Thyroid gland (tissue), 4 donors: Measurements from ENCODE around the gene EFNA3. TPM values are rescaled to one million over a fixed set of nuclear protein-coding genes. Genes with fewer than 3 reads are reported as not detected.

Source experiments
- DNase-seq, 2 donors: peaks; one replicate each; pipeline ENCODE4 v3.0.0-alpha.2; 2019
- H3K27ac ChIP-seq, 3 donors: fragments of 200-600 bp; sonication (generic); 1 replicate in 2 of 3; 2 replicates in 1 of 3; pipeline ENCODE4 v1.5.1; 2016 to 2019; ENCODE audit warnings: mild to moderate bottlenecking in 1 of 3, moderate library complexity in 1 of 3
- H3K27me3 ChIP-seq: fragments of 200-600 bp; sonication (generic); one replicate; pipeline ENCODE4 v1.5.1; 2019
- H3K36me3 ChIP-seq, 2 donors: fragments of 200-600 bp; sonication (generic); one replicate each; pipeline ENCODE4 v1.5.1; 2016 to 2019
- H3K4me1 ChIP-seq, 2 donors: fragments of 200-600 bp; sonication (generic); one replicate each; pipeline ENCODE4 v1.5.1; 2017 to 2019
- H3K4me3 ChIP-seq, 3 donors: fragments of 200-600 bp; sonication (generic); replicated peaks in 1 of 3; 1 replicate in 2 of 3; 2 replicates in 1 of 3; pipeline ENCODE4 v1.5.1; 2016; ENCODE audit warnings: mild to moderate bottlenecking in 1 of 3
- H3K9me3 ChIP-seq: fragments of 200-600 bp; sonication (generic); one replicate; pipeline ENCODE4 v1.5.1; 2017
- CTCF ChIP-seq, 6 experiments: fragments of 200-600 bp in 3 of 6; fragments of 450-650 bp in 3 of 6; sonication (generic) in 3 of 6; IDR thresholded peaks; one replicate each; pipeline ENCODE4 v1.5.1; 2016 to 2019; ENCODE audit warnings: antibody characterized with exemption in 6 of 6, mild to moderate bottlenecking in 2 of 6, inconsistent platforms in 1 of 6, moderate library complexity in 1 of 6
- POLR2A ChIP-seq, 2 donors: fragments of 450-650 bp; IDR thresholded peaks; one replicate each; pipeline ENCODE4 v1.6.1; 2017; ENCODE audit warnings: antibody characterized with exemption in 2 of 2, mild to moderate bottlenecking in 2 of 2, moderate library complexity in 1 of 2
- WGBS, 2 donors: methylation state at CpG; one replicate each; pipeline ENCODE4 v1.1.5; 2017; 5-methylcytosine and 5-hydroxymethylcytosine counted together
- intact Hi-C: fragments of 100-400 bp; cut with DNase I; formaldehyde crosslinking; loops from one replicate; pipeline ENCODE4 v1.15.1; 2023
- total RNA-seq, 4 donors: library from RNA; depleted of rRNA; stranded (reverse); fragments of >200 nt; gene quantifications; one replicate each; pipeline ENCODE4 v1.2.3, GENCODE V29; 2016

The EFNA3 gene
- total RNA-seq, 4 donors from 2014 or later = 1.2 to 2.9 (median 2.0) TPM

GRCh38 chr1:155083052-155083541, 4.5 kb downstream of the EFNA3 start:
- H3K9me3 ChIP-seq = no peaks in the 10 kb centered on the region
- H3K27ac ChIP-seq = no peak overlapping the region
- no peak for DNase-seq
- peaks cover 50 to 75% of the 10 kb centered on the region in 2 donors for H3K4me1 ChIP-seq
- TF ChIP-seq POLR2A (IDR thresholded peaks at IDR 0.05) (no peak), CTCF (IDR thresholded peaks at IDR 0.05) (no peak)
- no peak overlapping the region for H3K4me3 ChIP-seq
- WGBS, 2 donors = 66% methylated on average over 3 to 6 of the region's 6 CpGs
- intact Hi-C loops = loop anchor here (5.0 kb wide), 1 partner anchor 36 kb away; no protein-coding TSS in a partner anchor
- peaks cover 42% of the 10 kb centered on the region for H3K27me3 ChIP-seq
- no peaks in the 10 kb centered on the region for H3K36me3 ChIP-seq

DNA sequence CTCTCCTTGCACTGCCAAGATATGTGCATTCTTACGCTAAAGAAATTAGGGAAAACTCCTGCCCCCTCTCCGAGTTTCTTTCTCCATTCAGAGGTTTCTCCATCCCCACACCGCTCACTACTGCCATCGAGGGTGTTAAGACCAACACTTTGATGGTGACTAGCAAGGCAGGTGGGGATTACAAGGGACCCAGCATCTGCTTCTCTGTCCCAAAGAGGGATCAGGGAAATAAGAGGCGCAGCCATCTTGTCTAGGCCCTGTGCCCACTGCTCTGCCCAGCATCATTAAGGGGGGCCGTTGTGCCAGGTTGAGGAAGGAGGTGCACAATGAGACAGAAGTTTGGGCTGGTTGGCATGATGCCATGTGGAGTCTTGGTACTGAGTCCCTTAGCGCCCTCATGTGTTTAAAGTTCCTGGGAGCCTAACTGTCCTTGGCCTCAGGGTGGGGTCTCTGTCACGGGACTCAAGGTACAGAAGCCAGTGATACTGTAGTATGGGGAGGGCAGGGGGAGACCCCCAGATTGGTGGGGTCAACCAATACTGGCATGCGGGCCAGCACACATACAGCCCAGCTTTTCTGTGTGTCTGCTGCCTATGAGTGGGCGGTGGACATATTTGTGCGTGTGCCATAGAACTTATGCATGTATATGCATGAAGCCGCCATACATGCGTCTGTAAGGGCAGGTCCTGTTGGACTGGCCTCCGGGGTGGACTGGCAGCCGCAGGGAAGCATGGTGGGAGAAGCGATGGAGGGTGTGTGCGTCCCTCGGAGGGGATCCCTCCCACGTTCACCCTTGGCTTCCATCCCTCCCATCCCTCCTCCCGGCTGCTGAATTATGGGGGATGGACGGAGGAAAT, 5.5 kb downstream of the EFNA3 start:
- Histone ChIP-seq H3K36me3 (no peaks in the 10 kb centered on the region), H3K9me3 (no peaks in the 10 kb centered on the region), H3K27ac (no peak overlapping the region), H3K4me1 (peaks cover 46 to 66% of the 10 kb centered on the region in 2 donors), H3K4me3 (peak overlapping the region in 1 of 3 donors; percentile 51), H3K27me3 (peaks cover 42% of the 10 kb centered on the region)
- 30 to 33% methylated on average over 16 to 20 of the region's 21 CpGs for WGBS, 2 donors
- TF ChIP-seq POLR2A (IDR thresholded peaks at IDR 0.05) = no peak
- TF ChIP-seq CTCF (IDR thresholded peaks at IDR 0.05) = no peak
- intact Hi-C loops = loop anchor here (2.0 to 5.0 kb wide), 2 partner anchors 21 to 37 kb away; partner anchors contain the start of gene EFNA4
- no peak for DNase-seq

DNA sequence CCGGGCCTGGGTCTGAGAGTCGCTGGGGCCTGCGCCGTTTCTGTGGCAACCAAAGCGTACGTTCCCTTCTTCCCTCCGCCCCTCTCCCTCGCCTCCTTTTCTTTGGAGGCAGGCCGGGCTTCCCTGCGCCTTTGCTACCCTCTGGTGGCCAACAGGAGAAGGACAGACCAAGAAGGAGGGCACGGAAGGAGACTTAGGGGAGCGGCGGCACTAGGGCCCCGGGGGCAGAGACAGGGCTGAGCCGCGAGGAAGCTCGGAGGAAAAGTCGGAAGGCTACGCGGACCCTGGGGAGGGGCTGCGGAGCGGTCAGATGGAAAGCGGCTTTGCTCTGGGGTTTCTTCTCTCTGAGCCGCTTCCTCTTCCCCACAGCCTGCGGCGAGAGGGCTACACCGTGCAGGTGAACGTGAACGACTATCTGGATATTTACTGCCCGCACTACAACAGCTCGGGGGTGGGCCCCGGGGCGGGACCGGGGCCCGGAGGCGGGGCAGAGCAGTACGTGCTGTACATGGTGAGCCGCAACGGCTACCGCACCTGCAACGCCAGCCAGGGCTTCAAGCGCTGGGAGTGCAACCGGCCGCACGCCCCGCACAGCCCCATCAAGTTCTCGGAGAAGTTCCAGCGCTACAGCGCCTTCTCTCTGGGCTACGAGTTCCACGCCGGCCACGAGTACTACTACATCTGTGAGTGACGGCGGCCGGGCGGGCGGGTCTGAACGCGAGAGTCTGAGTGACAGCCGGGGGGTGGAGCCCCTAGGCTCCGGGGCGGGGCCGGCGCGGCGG, 6.3 kb downstream of the EFNA3 start:
- peaks cover 38 to 58% of the 10 kb centered on the region in 2 donors for H3K4me1 ChIP-seq
- H3K27ac ChIP-seq = peak overlapping the region; percentile 80 to 87 (median 81)
- no peaks in the 10 kb centered on the region for H3K9me3 ChIP-seq
- DNase-seq = peak; percentile 95 to 96
- no peaks in the 10 kb centered on the region for H3K36me3 ChIP-seq
- peaks cover 38% of the 10 kb centered on the region for H3K27me3 ChIP-seq
- H3K4me3 ChIP-seq = peak overlapping the region; percentile 51 to 83 (median 58)
- TF ChIP-seq CTCF (IDR thresholded peaks at IDR 0.05) = peak; percentile 90 to 98 (median 96)
- peak in 1 of 2 donors; percentile 58 for TF ChIP-seq POLR2A (IDR thresholded peaks at IDR 0.05)
- WGBS, 2 donors = 1% methylated on average over 39 to 49 of the region's 67 CpGs
- intact Hi-C loops = loop anchor here (2.0 to 5.0 kb wide), 2 partner anchors 22 to 38 kb away; partner anchors contain the start of gene EFNA4

DNA sequence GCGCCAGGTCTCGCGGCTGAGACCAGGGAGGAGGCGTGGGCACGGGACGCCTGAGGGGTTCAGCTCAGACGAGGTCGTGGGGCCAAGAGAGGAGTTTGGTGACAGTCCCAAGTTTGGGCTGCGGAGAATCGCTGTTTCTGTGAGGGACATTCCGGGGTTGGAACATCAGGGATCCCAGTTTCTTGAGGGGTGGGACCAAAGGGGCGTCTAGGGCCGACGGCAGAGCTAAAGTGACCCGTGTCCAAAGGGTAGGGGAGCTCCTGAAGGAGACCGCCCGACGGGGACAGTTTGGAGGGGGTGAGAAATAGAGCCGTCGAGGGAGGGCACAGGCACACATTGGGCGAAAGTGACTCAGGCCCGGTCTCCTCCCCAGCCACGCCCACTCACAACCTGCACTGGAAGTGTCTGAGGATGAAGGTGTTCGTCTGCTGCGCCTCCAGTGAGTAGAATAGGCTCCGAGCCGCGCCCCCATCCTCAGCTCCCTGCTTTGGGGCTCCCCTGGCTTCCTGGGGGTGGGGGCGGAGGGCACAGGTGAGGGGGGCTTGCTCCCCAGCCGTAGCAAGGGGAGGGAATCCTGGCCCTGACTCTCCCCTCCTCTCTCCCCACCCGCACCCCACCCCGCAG, 7.0 kb downstream of the EFNA3 start:
- Histone ChIP-seq H3K4me3 (peak overlapping the region; percentile 51 to 83 (median 58)), H3K27me3 (peaks cover 31% of the 10 kb centered on the region), H3K36me3 (no peaks in the 10 kb centered on the region), H3K9me3 (no peaks in the 10 kb centered on the region), H3K27ac (peak overlapping the region; percentile 63 to 87 (median 81)), H3K4me1 (peaks cover 31 to 51% of the 10 kb centered on the region in 2 donors)
- intact Hi-C loops = loop anchor here (2.0 kb wide), 1 partner anchor 23 kb away; the partner anchor contains the start of gene EFNA4
- TF ChIP-seq POLR2A (IDR thresholded peaks at IDR 0.05) (no peak), CTCF (IDR thresholded peaks at IDR 0.05) (no peak)
- DNase-seq = peak; percentile 70 to 76
- 0 to 4% methylated on average over 22 to 24 of the region's 32 CpGs for WGBS, 2 donors
